GM12891 (cell line): Measurements from ENCODE around the gene YPEL2.

ENCODE experiments used
- POLR2A ChIP-seq: IDR thresholded peaks from 2 replicates; pipeline ENCODE4 v1.6.1; 2011; ENCODE audit warnings: low read depth, low read length, control low read depth
- TAF1 ChIP-seq: IDR thresholded peaks from 2 replicates; pipeline ENCODE4 v1.6.1; 2011; ENCODE audit warnings: low read depth, low read length, control low read depth

DNA sequence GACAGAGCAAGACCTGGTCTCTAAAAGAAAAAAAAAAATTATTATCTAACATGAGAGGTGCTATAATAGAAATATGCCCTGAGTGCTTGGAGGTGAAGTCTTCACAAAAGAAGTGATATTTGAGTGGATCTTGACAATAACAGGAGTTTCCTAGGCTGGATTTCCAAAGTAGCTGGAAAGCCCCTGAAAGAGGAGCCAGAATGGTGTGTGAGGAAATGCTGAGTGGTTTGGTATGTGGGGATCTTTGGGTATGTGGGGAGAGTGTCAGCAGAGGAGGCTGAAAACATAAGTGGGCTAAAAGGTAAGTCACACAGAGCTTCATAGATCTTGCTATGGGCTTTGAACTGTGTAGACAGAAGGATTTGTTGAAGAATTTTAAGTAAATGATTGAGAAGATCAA, 100.1 kb downstream of the YPEL2 start:
- TF ChIP-seq POLR2A = no peak
- TF ChIP-seq TAF1 = no peak
